MG63 (cell line): Measurements from ENCODE around the gene TDRD3. TPM values are rescaled to one million over a fixed set of nuclear protein-coding genes. Genes with fewer than 3 reads are reported as not detected.

Experiments used
- DNase-seq: peaks from one replicate; pipeline ENCODE4 v3.0.0-alpha.2; 2020
- H3K27me3 ChIP-seq: fragments of 250-450 bp; sonication (Bioruptor Pico); 2 replicates; pipeline ENCODE4 v1.5.1; 2020; ENCODE audit warnings: mild to moderate bottlenecking, moderate library complexity
- H3K36me3 ChIP-seq: fragments of 250-450 bp; sonication (Bioruptor Pico); 2 replicates; pipeline ENCODE4 v1.5.1; 2020; ENCODE audit warnings: mild to moderate bottlenecking, moderate library complexity
- H3K4me3 ChIP-seq: fragments of 250-450 bp; sonication (Bioruptor Pico); 2 replicates; pipeline ENCODE4 v1.5.1; 2020; ENCODE audit warnings: mild to moderate bottlenecking, moderate library complexity
- H3K9me3 ChIP-seq: fragments of 250-450 bp; sonication (Bioruptor Pico); 2 replicates; pipeline ENCODE4 v1.5.1; 2020; ENCODE audit warnings: mild to moderate bottlenecking, moderate library complexity
- total RNA-seq: library from RNA; depleted of rRNA; stranded (reverse); fragments of >200 nt; shearing (Covaris generic); gene quantifications from 2 replicates; pipeline ENCODE4 v1.2.3, GENCODE V29; 2014; ENCODE audit warnings: low replicate concordance

Gene TDRD3
- total RNA-seq, 1 experiment from 2014 or later, result 4.6 TPM

GRCh38 chr13:60418954-60419353 is 21.9 kb downstream of the TDRD3 start:
- Histone ChIP-seq H3K4me3 (no peak overlapping the region), H3K9me3 (no peaks in the 10 kb centered on the region), H3K27me3 (no peaks in the 10 kb centered on the region), H3K36me3 (no peaks in the 10 kb centered on the region)
- no peak for DNase-seq

- Histone ChIP-seq H3K4me3 (no peak overlapping the region), H3K9me3 (no peaks in the 10 kb centered on the region), H3K27me3 (no peaks in the 10 kb centered on the region), H3K36me3 (no peaks in the 10 kb centered on the region)
- DNase-seq, result no peak
Measured at GRCh38 chr13:60425332-60425731, 28.3 kb downstream of the TDRD3 start.

GRCh38 chr13:60426075-60426474 is 29.1 kb downstream of the TDRD3 start:
- H3K36me3 ChIP-seq, result no peaks in the 10 kb centered on the region
- no peak for DNase-seq
- H3K27me3 ChIP-seq, result no peaks in the 10 kb centered on the region
- H3K4me3 ChIP-seq, result no peak overlapping the region
- no peaks in the 10 kb centered on the region for H3K9me3 ChIP-seq

- no peak for DNase-seq
- Histone ChIP-seq H3K4me3 (no peak overlapping the region), H3K9me3 (no peaks in the 10 kb centered on the region), H3K36me3 (no peaks in the 10 kb centered on the region), H3K27me3 (no peaks in the 10 kb centered on the region)
Measured at GRCh38 chr13:60427285-60427684, 30.3 kb downstream of the TDRD3 start.

GRCh38 chr13:60431108-60431700 is 34.2 kb downstream of the TDRD3 start:
- Histone ChIP-seq H3K36me3 (no peaks in the 10 kb centered on the region), H3K9me3 (no peaks in the 10 kb centered on the region), H3K27me3 (no peaks in the 10 kb centered on the region), H3K4me3 (no peak overlapping the region)
- DNase-seq, result no peak

- Histone ChIP-seq H3K4me3 (no peak overlapping the region), H3K9me3 (no peaks in the 10 kb centered on the region), H3K27me3 (no peaks in the 10 kb centered on the region), H3K36me3 (no peaks in the 10 kb centered on the region)
- no peak for DNase-seq
Measured at GRCh38 chr13:60433505-60433904, 36.5 kb downstream of the TDRD3 start.

- DNase-seq, result no peak
- Histone ChIP-seq H3K36me3 (no peaks in the 10 kb centered on the region), H3K4me3 (no peak overlapping the region), H3K27me3 (no peaks in the 10 kb centered on the region), H3K9me3 (no peaks in the 10 kb centered on the region)
Measured at GRCh38 chr13:60435762-60436374, 38.8 kb downstream of the TDRD3 start.

GRCh38 chr13:60439201-60439600 is 42.2 kb downstream of the TDRD3 start:
- Histone ChIP-seq H3K36me3 (no peaks in the 10 kb centered on the region), H3K4me3 (no peak overlapping the region), H3K9me3 (no peaks in the 10 kb centered on the region), H3K27me3 (no peaks in the 10 kb centered on the region)
- DNase-seq, result no peak

GRCh38 chr13:60441761-60442160 is 44.7 kb downstream of the TDRD3 start:
- Histone ChIP-seq H3K36me3 (no peaks in the 10 kb centered on the region), H3K27me3 (no peaks in the 10 kb centered on the region), H3K9me3 (no peaks in the 10 kb centered on the region), H3K4me3 (no peak overlapping the region)
- DNase-seq, result no peak

- H3K4me3 ChIP-seq, result no peak overlapping the region
- H3K9me3 ChIP-seq, result no peaks in the 10 kb centered on the region
- no peak for DNase-seq
- H3K36me3 ChIP-seq, result no peaks in the 10 kb centered on the region
- no peaks in the 10 kb centered on the region for H3K27me3 ChIP-seq
Measured at GRCh38 chr13:60448907-60449510, 52.0 kb downstream of the TDRD3 start.

GRCh38 chr13:60453490-60453889 is 56.5 kb downstream of the TDRD3 start:
- H3K27me3 ChIP-seq, result no peaks in the 10 kb centered on the region
- H3K4me3 ChIP-seq, result no peak overlapping the region
- no peaks in the 10 kb centered on the region for H3K36me3 ChIP-seq
- no peaks in the 10 kb centered on the region for H3K9me3 ChIP-seq
- peak; percentile 56 for DNase-seq

- no peaks in the 10 kb centered on the region for H3K9me3 ChIP-seq
- H3K27me3 ChIP-seq, result no peaks in the 10 kb centered on the region
- DNase-seq, result no peak
- H3K4me3 ChIP-seq, result no peak overlapping the region
- no peaks in the 10 kb centered on the region for H3K36me3 ChIP-seq
Measured at GRCh38 chr13:60454425-60454824, 57.4 kb downstream of the TDRD3 start.

GRCh38 chr13:60463787-60464186 is 66.8 kb downstream of the TDRD3 start:
- Histone ChIP-seq H3K9me3 (no peaks in the 10 kb centered on the region), H3K36me3 (no peaks in the 10 kb centered on the region), H3K4me3 (no peak overlapping the region), H3K27me3 (no peaks in the 10 kb centered on the region)
- DNase-seq, result no peak

GRCh38 chr13:60467098-60467497 is 70.1 kb downstream of the TDRD3 start:
- Histone ChIP-seq H3K4me3 (no peak overlapping the region), H3K27me3 (no peaks in the 10 kb centered on the region), H3K36me3 (0 out of 2 replicates have a peak, but pooled peaks cover 2% of the 10 kb centered on the region), H3K9me3 (no peaks in the 10 kb centered on the region)
- no peak for DNase-seq

GRCh38 chr13:60479273-60479672 is 82.3 kb downstream of the TDRD3 start:
- H3K36me3 ChIP-seq, result no peaks in the 10 kb centered on the region; the same call in 1 of the 2 replicates
- H3K9me3 ChIP-seq, result peaks cover 4% of the 10 kb centered on the region; the same call in 1 of the 2 replicates
- H3K27me3 ChIP-seq, result no peaks in the 10 kb centered on the region
- H3K4me3 ChIP-seq, result no peak overlapping the region
- no peak for DNase-seq

GRCh38 chr13:60482012-60482411 is 85.0 kb downstream of the TDRD3 start:
- DNase-seq, result no peak
- Histone ChIP-seq H3K36me3 (peaks cover 4% of the 10 kb centered on the region), H3K9me3 (peaks cover 4% of the 10 kb centered on the region; the same call in 1 of the 2 replicates), H3K27me3 (no peaks in the 10 kb centered on the region), H3K4me3 (no peak overlapping the region)

- H3K36me3 ChIP-seq, result peaks cover 4% of the 10 kb centered on the region
- no peaks in the 10 kb centered on the region for H3K27me3 ChIP-seq
- H3K4me3 ChIP-seq, result no peak overlapping the region
- DNase-seq, result no peak
- no peaks in the 10 kb centered on the region for H3K9me3 ChIP-seq
Measured at GRCh38 chr13:60484865-60485264, 87.8 kb downstream of the TDRD3 start.

- H3K9me3 ChIP-seq, result no peaks in the 10 kb centered on the region
- no peaks in the 10 kb centered on the region for H3K27me3 ChIP-seq
- H3K4me3 ChIP-seq, result no peak overlapping the region
- peaks cover 7% of the 10 kb centered on the region for H3K36me3 ChIP-seq
- no peak for DNase-seq
Measured at GRCh38 chr13:60491531-60491930, 94.5 kb downstream of the TDRD3 start.
